ENCODE results near the gene LCN2.

The LCN2 gene

GRCh38 chr9:128118472-128118857, 30.8 kb upstream of the LCN2 start:
- no peak overlapping the region for H3K4me2 ChIP-seq (ENCODE audit: low read depth, low read length, poor library complexity, severe bottlenecking)
- H3K4me3 ChIP-seq (ENCODE audit: low read length, poor library complexity, severe bottlenecking): no peak overlapping the region
- no peaks in the 10 kb centered on the region for H3K79me2 ChIP-seq (ENCODE audit: insufficient read depth, low read length)
- no peak for TF ChIP-seq EZH2phosphoT487 (IDR thresholded peaks at IDR 0.05; ENCODE audit: borderline replicate concordance)
- TF ChIP-seq CTCF (conservative IDR thresholded peaks at IDR 0.05; ENCODE audit: low read length): no peak
- H2AFZ ChIP-seq (ENCODE audit: low read length): no peak overlapping the region
- H3K4me1 ChIP-seq (ENCODE audit: insufficient read depth, low read length, poor library complexity, severe bottlenecking): no peaks in the 10 kb centered on the region
- H3F3A ChIP-seq (ENCODE audit: low read depth): no peaks in the 10 kb centered on the region
- no peak overlapping the region for H3K9ac ChIP-seq (ENCODE audit: low read depth, low read length, poor library complexity, severe bottlenecking)
- peaks cover 10% of the 10 kb centered on the region; the same call in 1 of the 2 replicates for H3K36me3 ChIP-seq (ENCODE audit: insufficient read depth, low read length)
- H3K27me3 ChIP-seq (ENCODE audit: insufficient read depth, low read length, poor library complexity, severe bottlenecking): no peaks in the 10 kb centered on the region
- no peaks in the 10 kb centered on the region for H3K9me2 ChIP-seq (replicated peaks; ENCODE audit: low read depth, low read length)
- H4K20me1 ChIP-seq (ENCODE audit: insufficient read depth, low read length, poor library complexity, severe bottlenecking): no peaks in the 10 kb centered on the region
- H3K9me3 ChIP-seq (ENCODE audit: insufficient read depth, low read depth, low read length): no peaks in the 10 kb centered on the region

GRCh38 chr9:128118971-128119665, 30.1 kb upstream of the LCN2 start:
- TF ChIP-seq EZH2phosphoT487 (IDR thresholded peaks at IDR 0.05; ENCODE audit: borderline replicate concordance): no peak
- no peak for TF ChIP-seq CTCF (conservative IDR thresholded peaks at IDR 0.05; ENCODE audit: low read length)
- Histone ChIP-seq H3K4me2 (ENCODE audit: low read depth, low read length, poor library complexity, severe bottlenecking) (no peak overlapping the region), H3K9ac (ENCODE audit: low read depth, low read length, poor library complexity, severe bottlenecking) (no peak overlapping the region), H3K4me1 (ENCODE audit: insufficient read depth, low read length, poor library complexity, severe bottlenecking) (no peaks in the 10 kb centered on the region), H3K79me2 (ENCODE audit: insufficient read depth, low read length) (no peaks in the 10 kb centered on the region), H2AFZ (ENCODE audit: low read length) (no peak overlapping the region), H3K9me3 (ENCODE audit: insufficient read depth, low read depth, low read length) (no peaks in the 10 kb centered on the region), H3F3A (ENCODE audit: low read depth) (no peaks in the 10 kb centered on the region), H4K20me1 (ENCODE audit: insufficient read depth, low read length, poor library complexity, severe bottlenecking) (no peaks in the 10 kb centered on the region), H3K36me3 (ENCODE audit: insufficient read depth, low read length) (peaks cover 10% of the 10 kb centered on the region; the same call in 1 of the 2 replicates), H3K9me2 (replicated peaks; ENCODE audit: low read depth, low read length) (no peaks in the 10 kb centered on the region), H3K4me3 (ENCODE audit: low read length, poor library complexity, severe bottlenecking) (no peak overlapping the region), H3K27me3 (ENCODE audit: insufficient read depth, low read length, poor library complexity, severe bottlenecking) (no peaks in the 10 kb centered on the region)

- Histone ChIP-seq H3K4me1 (ENCODE audit: insufficient read depth, low read length, poor library complexity, severe bottlenecking) (peaks cover 2% of the 10 kb centered on the region), H3K9me2 (replicated peaks; ENCODE audit: low read depth, low read length) (no peaks in the 10 kb centered on the region), H4K20me1 (ENCODE audit: insufficient read depth, low read length, poor library complexity, severe bottlenecking) (peaks cover 5% of the 10 kb centered on the region), H3F3A (ENCODE audit: low read depth) (no peaks in the 10 kb centered on the region), H3K4me3 (ENCODE audit: low read length, poor library complexity, severe bottlenecking) (no peak overlapping the region), H3K36me3 (ENCODE audit: insufficient read depth, low read length) (peaks cover 10% of the 10 kb centered on the region; the same call in 1 of the 2 replicates), H3K4me2 (ENCODE audit: low read depth, low read length, poor library complexity, severe bottlenecking) (no peak overlapping the region), H3K9ac (ENCODE audit: low read depth, low read length, poor library complexity, severe bottlenecking) (no peak overlapping the region), H3K9me3 (ENCODE audit: insufficient read depth, low read depth, low read length) (no peaks in the 10 kb centered on the region), H3K79me2 (ENCODE audit: insufficient read depth, low read length) (peaks cover 10% of the 10 kb centered on the region; the same call in 1 of the 2 replicates), H2AFZ (ENCODE audit: low read length) (no peak overlapping the region), H3K27me3 (ENCODE audit: insufficient read depth, low read length, poor library complexity, severe bottlenecking) (no peaks in the 10 kb centered on the region)
- TF ChIP-seq CTCF (conservative IDR thresholded peaks at IDR 0.05; ENCODE audit: low read length): no peak
- TF ChIP-seq EZH2phosphoT487 (IDR thresholded peaks at IDR 0.05; ENCODE audit: borderline replicate concordance): no peak
Measured at GRCh38 chr9:128120061-128120740, 29.1 kb upstream of the LCN2 start.

Measured in Loucy (cell line).